Astrocyte (in vitro differentiated cells and primary cell): ENCODE data around the gene SEMA6D. TPM values are rescaled to one million over a fixed set of nuclear protein-coding genes. Genes with fewer than 3 reads are reported as not detected.

ENCODE experiments used
- DNase-seq: peaks from one replicate; pipeline ENCODE4 v3.0.0-alpha.2; 2010; ENCODE audit warnings: low read depth
- FAIRE-seq: peaks from 2 replicates; lab custom pipeline; 2011; peaks lifted over from hg19 to GRCh38; lab: Jason Lieb, UNC
- H2AFZ ChIP-seq: 2 replicates; pipeline ENCODE4 v1.6.0; 2012; ENCODE audit warnings: low read depth, low read length, inconsistent platforms
- H3K27ac ChIP-seq: 2 replicates; pipeline ENCODE4 v1.5.1; 2011; ENCODE audit warnings: low read depth, low read length, inconsistent platforms
- H3K27me3 ChIP-seq: 2 replicates; pipeline ENCODE4 v1.6.0; 2011; ENCODE audit warnings: low read length, inconsistent platforms; ENCODE audit not compliant: insufficient read depth
- H3K36me3 ChIP-seq: 2 replicates; pipeline ENCODE4 v1.5.1; 2011; ENCODE audit warnings: low read length, inconsistent platforms; ENCODE audit not compliant: insufficient read depth
- H3K4me1 ChIP-seq: 2 replicates; pipeline ENCODE4 v1.5.1; 2011; ENCODE audit warnings: low read length, inconsistent platforms; ENCODE audit not compliant: insufficient read depth
- H3K4me2 ChIP-seq: 2 replicates; pipeline ENCODE4 v1.6.0; 2012; ENCODE audit warnings: low read length, inconsistent platforms
- H3K4me3 ChIP-seq: 2 replicates; pipeline ENCODE4 v1.5.1; 2011; ENCODE audit warnings: low read depth, mild to moderate bottlenecking, low read length, inconsistent platforms; ENCODE audit not compliant: insufficient read depth
- H3K79me2 ChIP-seq: 2 replicates; pipeline ENCODE4 v1.6.0; 2012; ENCODE audit warnings: mild to moderate bottlenecking, low read length, inconsistent platforms; ENCODE audit not compliant: insufficient read depth
- H3K9ac ChIP-seq: 2 replicates; pipeline ENCODE4 v1.6.0; 2012; ENCODE audit warnings: mild to moderate bottlenecking, low read length, inconsistent platforms
- H3K9me3 ChIP-seq: 2 replicates; pipeline ENCODE4 v1.5.1; 2012; ENCODE audit warnings: low read depth, mild to moderate bottlenecking, low read length, inconsistent platforms; ENCODE audit not compliant: insufficient read depth
- H4K20me1 ChIP-seq: 2 replicates; pipeline ENCODE4 v1.6.0; 2012; ENCODE audit warnings: low read length, inconsistent platforms; ENCODE audit not compliant: insufficient read depth
- H3K27ac Mint-ChIP-seq: one replicate; pipeline ENCODE4 v1.8.0; 2021; ENCODE audit warnings: mild to moderate bottlenecking, mixed read lengths; ENCODE audit not compliant: unreplicated experiment
- H3K27me3 Mint-ChIP-seq: one replicate; pipeline ENCODE4 v1.8.0; 2021; ENCODE audit warnings: low read depth, mixed read lengths; ENCODE audit not compliant: unreplicated experiment
- H3K36me3 Mint-ChIP-seq: one replicate; pipeline ENCODE4 v1.8.0; 2021; ENCODE audit warnings: low read depth, mixed read lengths; ENCODE audit not compliant: unreplicated experiment
- H3K4me1 Mint-ChIP-seq: one replicate; pipeline ENCODE4 v1.8.0; 2021; ENCODE audit warnings: low read depth, mixed read lengths; ENCODE audit not compliant: unreplicated experiment
- H3K4me3 Mint-ChIP-seq: one replicate; pipeline ENCODE4 v1.8.0; 2021; ENCODE audit warnings: mild to moderate bottlenecking, moderate library complexity, mixed read lengths; ENCODE audit not compliant: unreplicated experiment
- H3K9me3 Mint-ChIP-seq: one replicate; pipeline ENCODE4 v1.8.0; 2021; ENCODE audit warnings: mild to moderate bottlenecking, mixed read lengths; ENCODE audit not compliant: unreplicated experiment
- EZH2 ChIP-seq: IDR thresholded peaks from 2 replicates; pipeline ENCODE4 v1.6.1; 2012; ENCODE audit warnings: mild to moderate bottlenecking, low read length, inconsistent platforms; ENCODE audit not compliant: insufficient read depth
- total RNA-seq: library from RNA; stranded (reverse); gene quantifications from 2 replicates; pipeline ENCODE4 v1.2.1, GENCODE V29; 2021
- TF ChIP-seq, protein P1 (sequence below): IDR thresholded peaks from 2 replicates; pipeline ENCODE4 v1.5.1; 2011; ENCODE audit warnings: low read depth, mild to moderate bottlenecking, inconsistent platforms, low read length, moderate library complexity; ENCODE audit not compliant: insufficient read depth

SEMA6D gene
- total RNA-seq, 1 donor from 2014 or later = 1.5 TPM

DNA sequence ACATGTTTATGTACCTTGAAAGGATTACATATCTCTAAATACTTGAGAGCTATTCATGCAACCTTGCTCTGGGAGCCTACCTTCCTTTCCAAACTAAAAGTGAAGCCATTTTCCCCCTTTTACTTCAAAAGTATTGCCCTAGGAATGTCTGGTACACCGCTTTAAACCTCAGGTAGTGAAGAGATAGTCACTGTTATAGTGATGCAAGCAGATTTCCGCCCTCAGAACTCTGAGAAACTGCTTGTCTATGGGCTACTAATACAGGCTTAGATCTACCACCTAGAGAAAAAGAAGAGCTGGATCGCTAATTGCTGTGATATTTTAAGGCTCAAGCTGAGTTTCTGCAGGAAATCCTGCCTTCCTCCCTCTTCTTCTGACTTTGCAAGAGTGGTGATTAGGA, 78.6 kb downstream of the SEMA6D start:
- no peaks in the 10 kb centered on the region for H3K27me3 ChIP-seq
- no peak overlapping the region for H3K4me2 ChIP-seq
- H3K4me3 Mint-ChIP-seq = no peak overlapping the region
- FAIRE-seq = no peak
- no peaks in the 10 kb centered on the region for H3K36me3 ChIP-seq
- H3K27me3 Mint-ChIP-seq = peaks cover 3% of the 10 kb centered on the region
- H3K79me2 ChIP-seq = no peaks in the 10 kb centered on the region
- no peak overlapping the region for H3K9ac ChIP-seq
- H3K4me1 Mint-ChIP-seq = no peaks in the 10 kb centered on the region
- H3K9me3 ChIP-seq = no peaks in the 10 kb centered on the region
- TF ChIP-seq, protein P1, sequence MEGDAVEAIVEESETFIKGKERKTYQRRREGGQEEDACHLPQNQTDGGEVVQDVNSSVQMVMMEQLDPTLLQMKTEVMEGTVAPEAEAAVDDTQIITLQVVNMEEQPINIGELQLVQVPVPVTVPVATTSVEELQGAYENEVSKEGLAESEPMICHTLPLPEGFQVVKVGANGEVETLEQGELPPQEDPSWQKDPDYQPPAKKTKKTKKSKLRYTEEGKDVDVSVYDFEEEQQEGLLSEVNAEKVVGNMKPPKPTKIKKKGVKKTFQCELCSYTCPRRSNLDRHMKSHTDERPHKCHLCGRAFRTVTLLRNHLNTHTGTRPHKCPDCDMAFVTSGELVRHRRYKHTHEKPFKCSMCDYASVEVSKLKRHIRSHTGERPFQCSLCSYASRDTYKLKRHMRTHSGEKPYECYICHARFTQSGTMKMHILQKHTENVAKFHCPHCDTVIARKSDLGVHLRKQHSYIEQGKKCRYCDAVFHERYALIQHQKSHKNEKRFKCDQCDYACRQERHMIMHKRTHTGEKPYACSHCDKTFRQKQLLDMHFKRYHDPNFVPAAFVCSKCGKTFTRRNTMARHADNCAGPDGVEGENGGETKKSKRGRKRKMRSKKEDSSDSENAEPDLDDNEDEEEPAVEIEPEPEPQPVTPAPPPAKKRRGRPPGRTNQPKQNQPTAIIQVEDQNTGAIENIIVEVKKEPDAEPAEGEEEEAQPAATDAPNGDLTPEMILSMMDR = no peak
- no peak for TF ChIP-seq EZH2
- DNase-seq = no peak
- no peaks in the 10 kb centered on the region for H4K20me1 ChIP-seq
- no peak overlapping the region for H3K27ac Mint-ChIP-seq
- no peaks in the 10 kb centered on the region for H3K9me3 Mint-ChIP-seq
- H2AFZ ChIP-seq = no peak overlapping the region
- H3K4me3 ChIP-seq = no peak overlapping the region
- no peaks in the 10 kb centered on the region for H3K36me3 Mint-ChIP-seq
- H3K4me1 ChIP-seq = no peaks in the 10 kb centered on the region
- no peak overlapping the region for H3K27ac ChIP-seq

DNA sequence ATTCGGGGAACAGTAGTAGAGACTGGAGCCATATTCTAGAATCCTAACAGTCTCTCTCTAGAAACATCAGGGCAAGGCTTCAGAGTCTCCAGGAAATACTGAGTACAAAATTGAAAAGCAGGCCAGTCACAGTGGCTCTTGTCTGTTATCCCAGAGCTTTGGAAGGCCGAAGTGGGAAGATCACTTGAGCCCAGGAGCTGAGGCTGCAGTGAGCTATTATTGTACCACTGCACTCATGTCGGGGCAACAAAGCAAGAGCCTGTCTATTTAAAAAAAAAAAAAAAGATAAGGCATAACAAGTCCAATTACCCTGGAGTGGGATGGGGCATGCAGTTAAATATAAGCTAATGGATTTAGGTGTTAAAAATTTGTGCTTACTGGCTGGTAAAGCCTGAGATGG, 79.0 kb downstream of the SEMA6D start:
- no peak overlapping the region for H3K4me3 ChIP-seq
- no peak overlapping the region for H2AFZ ChIP-seq
- H3K9ac ChIP-seq = no peak overlapping the region
- Mint-ChIP-seq H3K9me3 (no peaks in the 10 kb centered on the region), H3K4me3 (no peak overlapping the region), H3K36me3 (no peaks in the 10 kb centered on the region), H3K27ac (no peak overlapping the region), H3K4me1 (no peaks in the 10 kb centered on the region), H3K27me3 (peaks cover 3% of the 10 kb centered on the region)
- TF ChIP-seq, protein P1 = no peak
- no peak for TF ChIP-seq EZH2
- H3K36me3 ChIP-seq = no peaks in the 10 kb centered on the region
- FAIRE-seq (no peak), DNase-seq (no peak)
- no peaks in the 10 kb centered on the region for H3K4me1 ChIP-seq
- H3K4me2 ChIP-seq = no peak overlapping the region
- no peaks in the 10 kb centered on the region for H3K9me3 ChIP-seq
- no peaks in the 10 kb centered on the region for H3K27me3 ChIP-seq
- no peaks in the 10 kb centered on the region for H3K79me2 ChIP-seq
- no peak overlapping the region for H3K27ac ChIP-seq
- no peaks in the 10 kb centered on the region for H4K20me1 ChIP-seq

DNA sequence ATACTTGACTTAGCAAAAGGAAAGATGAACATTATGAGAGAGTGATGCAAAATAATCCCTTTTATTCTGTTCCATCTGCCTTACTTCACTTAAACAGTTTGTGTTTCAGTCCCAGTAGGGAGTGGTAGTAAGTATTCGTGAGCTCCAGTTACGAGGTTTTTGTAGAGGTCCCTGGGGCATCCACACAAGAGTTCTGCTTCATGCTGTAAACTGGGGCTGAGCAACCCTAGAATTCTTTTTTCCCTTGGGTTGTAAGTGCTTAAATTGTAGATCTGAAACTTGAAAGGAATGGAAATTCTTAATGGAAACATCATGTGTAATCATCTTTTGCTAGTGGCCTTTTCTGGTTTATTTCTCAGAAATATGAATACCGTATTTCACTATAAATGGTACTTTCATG, 79.5 kb downstream of the SEMA6D start:
- no peak for TF ChIP-seq EZH2
- TF ChIP-seq, protein P1 = no peak
- H3K9me3 Mint-ChIP-seq = no peaks in the 10 kb centered on the region
- Histone ChIP-seq H3K79me2 (no peaks in the 10 kb centered on the region), H3K4me2 (no peak overlapping the region), H3K27ac (no peak overlapping the region), H3K27me3 (no peaks in the 10 kb centered on the region), H4K20me1 (no peaks in the 10 kb centered on the region), H3K9ac (no peak overlapping the region), H3K4me1 (no peaks in the 10 kb centered on the region), H3K9me3 (no peaks in the 10 kb centered on the region), H3K36me3 (no peaks in the 10 kb centered on the region), H2AFZ (no peak overlapping the region), H3K4me3 (no peak overlapping the region)
- DNase-seq (no peak), FAIRE-seq (no peak)
- peaks cover 3% of the 10 kb centered on the region for H3K27me3 Mint-ChIP-seq
- H3K27ac Mint-ChIP-seq = no peak overlapping the region
- no peak overlapping the region for H3K4me3 Mint-ChIP-seq
- no peaks in the 10 kb centered on the region for H3K36me3 Mint-ChIP-seq
- H3K4me1 Mint-ChIP-seq = no peaks in the 10 kb centered on the region
